GM18511 (cell line): ENCODE results near the gene DLGAP4.
"Not testable (repeated sequence)": the region's sequence is repeated elsewhere in the genome, so short reads cannot be mapped to it uniquely, and the experiment has no call there.

Experiments used
- ATAC-seq: cut with Tn5 transposase; IDR thresholded peaks from one replicate; pipeline ENCODE4 v1.9.1; 2021; ENCODE audit warnings: mild to moderate bottlenecking, moderate library complexity; ENCODE audit not compliant: unreplicated experiment

The DLGAP4 gene

GRCh38 chr20:36490191-36490590 lies 184.1 kb downstream of the DLGAP4 start:
- ATAC-seq = no peak

- peak; percentile 56 for ATAC-seq
Observed at GRCh38 chr20:36491901-36492617, 185.9 kb downstream of the DLGAP4 start.

GRCh38 chr20:36493051-36493800 lies 187.1 kb downstream of the DLGAP4 start:
- ATAC-seq = no peak

GRCh38 chr20:36493801-36494114 lies 187.6 kb downstream of the DLGAP4 start:
- ATAC-seq = no peak

- no peak for ATAC-seq
Observed at GRCh38 chr20:36496707-36497669, 190.8 kb downstream of the DLGAP4 start.

GRCh38 chr20:36497856-36498255 lies 191.7 kb downstream of the DLGAP4 start:
- ATAC-seq = no peak

- ATAC-seq = no peak
Observed at GRCh38 chr20:36498386-36499179, 192.4 kb downstream of the DLGAP4 start.

- no peak for ATAC-seq
Observed at GRCh38 chr20:36499211-36499610, 193.1 kb downstream of the DLGAP4 start.

GRCh38 chr20:36499723-36500501 lies 193.8 kb downstream of the DLGAP4 start:
- no peak for ATAC-seq

GRCh38 chr20:36501367-36502006 lies 195.3 kb downstream of the DLGAP4 start:
- ATAC-seq = no peak

GRCh38 chr20:36504295-36504694 lies 198.2 kb downstream of the DLGAP4 start:
- no peak for ATAC-seq

- no peak for ATAC-seq
Observed at GRCh38 chr20:36506253-36506652, 200.1 kb downstream of the DLGAP4 start.

GRCh38 chr20:36507746-36508145 lies 201.6 kb downstream of the DLGAP4 start:
- no peak for ATAC-seq

GRCh38 chr20:36519012-36519719 lies 213.0 kb downstream of the DLGAP4 start:
- no peak for ATAC-seq

GRCh38 chr20:36519944-36520343 lies 213.8 kb downstream of the DLGAP4 start:
- no peak for ATAC-seq

- ATAC-seq = no peak
Observed at GRCh38 chr20:36521526-36521925, 215.4 kb downstream of the DLGAP4 start.

GRCh38 chr20:36522412-36522811 lies 216.3 kb downstream of the DLGAP4 start:
- ATAC-seq = not testable (repeated sequence)

GRCh38 chr20:36523341-36523740 lies 217.2 kb downstream of the DLGAP4 start:
- no peak for ATAC-seq
